ENCODE measurements around the gene ERBIN. TPM values are rescaled to one million over a fixed set of nuclear protein-coding genes. Genes with fewer than 3 reads are reported as not detected.

Gene ERBIN
- total RNA-seq, 1 donor from 2014 or later: 67.0 TPM

GRCh38 chr5:65933295-65933694 lies 6.9 kb downstream of the ERBIN start:
- no peak for DNase-seq
- ATAC-seq: no peak
- intact Hi-C loops (cut with DNase I): no loop called here
- no peak overlapping the region for H3K27ac ChIP-seq
- peaks cover 43% of the 10 kb centered on the region for H3K4me1 ChIP-seq
- H3K9me3 ChIP-seq: no peaks in the 10 kb centered on the region
- H3K36me3 ChIP-seq: no peaks in the 10 kb centered on the region
- H3K4me3 ChIP-seq: no peak overlapping the region
- TF ChIP-seq CTCF (IDR thresholded peaks at IDR 0.05): no peak
- H3K27me3 ChIP-seq: no peaks in the 10 kb centered on the region

GRCh38 chr5:65938256-65938655 lies 11.9 kb downstream of the ERBIN start:
- H3K4me1 ChIP-seq: peaks cover 25% of the 10 kb centered on the region
- H3K27me3 ChIP-seq: no peaks in the 10 kb centered on the region
- H3K9me3 ChIP-seq: no peaks in the 10 kb centered on the region
- H3K4me3 ChIP-seq: no peak overlapping the region
- no peaks in the 10 kb centered on the region for H3K36me3 ChIP-seq
- no peak overlapping the region for H3K27ac ChIP-seq
- ATAC-seq (no peak), DNase-seq (no peak)
- intact Hi-C loops (cut with DNase I): no loop called here
- no peak for TF ChIP-seq CTCF (IDR thresholded peaks at IDR 0.05)

GRCh38 chr5:65943771-65944170 lies 17.4 kb downstream of the ERBIN start:
- intact Hi-C loops (cut with DNase I): no loop called here
- Histone ChIP-seq H3K4me3 (no peak overlapping the region), H3K9me3 (no peaks in the 10 kb centered on the region), H3K27ac (no peak overlapping the region), H3K36me3 (no peaks in the 10 kb centered on the region), H3K4me1 (no peaks in the 10 kb centered on the region), H3K27me3 (no peaks in the 10 kb centered on the region)
- DNase-seq (no peak), ATAC-seq (no peak)
- no peak for TF ChIP-seq CTCF (IDR thresholded peaks at IDR 0.05)

GRCh38 chr5:65946198-65946745 lies 19.9 kb downstream of the ERBIN start:
- Histone ChIP-seq H3K9me3 (no peaks in the 10 kb centered on the region), H3K36me3 (no peaks in the 10 kb centered on the region), H3K4me3 (no peak overlapping the region), H3K27me3 (no peaks in the 10 kb centered on the region), H3K27ac (no peak overlapping the region), H3K4me1 (no peaks in the 10 kb centered on the region)
- DNase-seq (no peak), ATAC-seq (no peak)
- intact Hi-C loops (cut with DNase I): no loop called here
- no peak for TF ChIP-seq CTCF (IDR thresholded peaks at IDR 0.05)

- Histone ChIP-seq H3K9me3 (no peaks in the 10 kb centered on the region), H3K4me3 (no peak overlapping the region), H3K36me3 (no peaks in the 10 kb centered on the region), H3K4me1 (no peaks in the 10 kb centered on the region), H3K27me3 (no peaks in the 10 kb centered on the region), H3K27ac (no peak overlapping the region)
- no peak for TF ChIP-seq CTCF (IDR thresholded peaks at IDR 0.05)
- ATAC-seq (no peak), DNase-seq (no peak)
- intact Hi-C loops (cut with DNase I): no loop called here
These were observed 21.9 kb downstream of the ERBIN start for GRCh38 chr5:65948115-65948747.

Measured in upper lobe of right lung (tissue), 1 donor.